Fibroblast of upper back skin (primary cell): ENCODE results near the gene ACSF3.

ENCODE experiments used
- DNase-seq: peaks from one replicate; pipeline ENCODE4 v3.0.0-alpha.2; 2013

The ACSF3 gene

DNA sequence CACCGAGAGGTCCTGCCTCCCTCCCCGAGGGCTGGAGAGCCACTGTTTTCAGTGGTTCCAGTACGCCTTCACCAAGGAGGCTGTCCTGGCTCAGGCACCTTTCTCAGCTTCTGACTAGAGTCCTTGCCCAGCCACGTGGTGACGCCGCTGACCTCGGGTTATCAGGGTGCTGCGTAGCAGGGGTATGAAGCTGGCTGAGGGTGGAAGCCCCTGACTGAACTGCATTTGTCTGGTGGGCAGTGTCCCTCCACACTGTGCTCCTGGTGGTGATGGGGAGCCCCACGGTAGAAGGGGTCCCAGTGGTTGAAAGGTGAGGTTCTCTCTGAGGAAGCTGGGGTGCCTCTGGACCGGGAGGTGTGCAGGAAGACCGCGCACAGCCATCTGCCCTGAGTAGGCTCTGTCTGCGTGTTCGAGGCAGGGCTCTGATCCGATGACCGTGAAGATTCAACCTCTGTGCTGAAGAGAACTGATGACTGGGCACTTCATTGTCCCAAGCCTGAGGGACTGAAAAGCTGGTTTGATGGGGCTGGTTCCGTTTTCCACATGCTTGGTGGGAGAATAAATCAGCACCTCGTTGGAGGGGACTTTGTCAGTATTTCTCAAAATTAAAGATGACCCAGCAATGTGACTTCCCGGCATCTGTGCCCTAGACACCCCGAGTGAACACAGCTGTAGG is 2.5 kb downstream of the ACSF3 start:
- DNase-seq, result no peak

DNA sequence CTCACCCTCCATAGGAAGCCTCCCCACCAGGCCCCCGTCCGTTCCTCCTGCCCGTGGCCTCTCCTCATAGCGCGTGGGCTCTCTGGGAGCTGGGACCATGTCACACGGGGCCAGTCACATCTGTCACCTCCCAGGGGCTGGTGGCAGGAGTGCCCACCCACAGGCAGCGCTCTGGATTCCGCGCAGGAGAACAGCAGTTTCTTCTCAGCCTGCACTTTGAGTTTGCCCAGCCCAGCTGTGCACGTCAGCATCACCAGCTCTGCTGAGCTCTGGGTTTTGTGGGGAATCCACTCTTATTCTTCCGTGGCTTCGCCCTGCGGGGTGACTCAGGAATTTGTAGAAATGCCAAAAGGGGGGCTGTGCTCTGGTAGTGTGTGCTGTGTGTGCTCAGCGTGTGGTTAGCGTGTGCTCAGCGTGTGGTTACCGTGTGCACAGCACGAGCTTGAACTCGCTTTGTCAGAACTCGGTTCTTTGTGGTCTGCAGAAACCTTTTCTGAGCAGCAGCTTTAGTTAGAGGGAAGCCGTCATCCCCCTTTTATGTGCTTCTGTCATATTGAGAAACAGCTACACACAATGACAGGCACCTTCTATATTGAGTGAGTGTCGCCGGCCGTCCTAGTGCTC is 3.2 kb downstream of the ACSF3 start:
- DNase-seq, result no peak

DNA sequence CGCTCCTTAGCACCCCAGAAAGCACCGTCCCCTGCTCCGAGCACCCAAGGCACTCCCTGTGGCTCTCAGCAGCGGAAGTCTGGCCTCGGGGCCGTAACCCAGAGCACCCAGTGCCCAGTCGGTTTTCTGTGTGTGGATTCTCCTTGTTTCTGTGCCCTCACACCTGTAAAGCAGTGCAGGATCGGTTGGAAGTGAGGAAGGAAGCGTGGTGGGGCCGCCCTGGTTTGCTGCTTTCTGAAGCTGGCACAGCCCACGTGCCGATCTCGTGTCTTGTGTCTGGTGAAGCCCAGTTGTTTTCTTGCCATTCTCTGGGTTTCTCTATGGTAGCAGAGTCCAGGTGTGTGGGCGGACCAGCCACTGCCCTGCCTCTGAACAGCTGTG is 3.7 kb downstream of the ACSF3 start:
- DNase-seq, result no peak

DNA sequence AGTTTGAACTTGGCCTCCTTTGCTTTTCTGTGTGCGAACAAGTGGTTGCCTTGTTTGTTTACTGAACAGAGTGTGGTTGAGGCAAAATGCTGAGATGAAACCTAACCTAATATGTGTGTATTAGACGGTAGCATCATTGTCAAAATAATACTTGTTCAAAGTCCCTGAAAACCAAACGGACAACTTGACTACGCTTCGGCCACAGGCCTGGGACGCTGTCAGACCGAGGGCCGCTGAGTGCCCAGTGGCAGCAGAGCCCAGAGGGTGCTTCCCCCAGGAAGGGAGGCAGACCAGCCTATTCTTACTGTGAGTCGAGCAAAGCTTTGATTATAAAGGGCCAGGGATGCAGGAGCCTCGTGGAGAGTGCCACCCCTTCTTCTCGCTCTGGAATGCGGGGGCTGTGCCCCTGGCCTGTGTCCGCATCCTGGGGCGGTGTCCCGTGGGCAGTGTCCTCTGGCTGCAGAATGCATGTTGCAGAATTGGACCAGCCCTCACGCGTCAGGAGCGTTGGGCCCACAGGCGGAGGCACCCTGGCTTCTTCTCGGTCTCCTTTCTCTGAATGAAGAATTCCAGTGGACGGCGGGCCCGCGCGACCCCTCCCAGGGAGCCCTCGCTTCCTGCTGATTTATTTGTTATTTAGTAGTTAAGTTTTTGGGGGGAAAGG is 5.2 kb downstream of the ACSF3 start:
- no peak for DNase-seq

DNA sequence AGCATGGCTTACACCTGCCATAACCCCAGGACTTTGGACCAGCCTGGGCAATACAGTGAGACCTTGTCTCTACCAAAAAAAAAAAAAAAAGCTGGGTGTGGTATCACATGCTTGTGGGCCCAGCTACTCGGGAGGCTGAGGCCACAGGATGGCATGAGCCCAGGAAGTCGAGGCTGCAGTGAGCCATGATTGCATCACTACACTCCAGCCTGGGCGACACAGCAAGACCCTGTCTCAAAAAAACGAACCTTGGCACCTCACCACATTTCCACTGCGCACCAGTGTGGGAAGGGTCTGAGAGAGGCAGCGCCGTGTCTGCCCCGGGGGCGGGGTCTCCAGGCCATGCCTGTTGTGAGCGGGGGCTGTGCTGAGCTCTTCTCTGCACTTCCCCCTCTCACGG is 6.3 kb downstream of the ACSF3 start:
- DNase-seq, result no peak

DNA sequence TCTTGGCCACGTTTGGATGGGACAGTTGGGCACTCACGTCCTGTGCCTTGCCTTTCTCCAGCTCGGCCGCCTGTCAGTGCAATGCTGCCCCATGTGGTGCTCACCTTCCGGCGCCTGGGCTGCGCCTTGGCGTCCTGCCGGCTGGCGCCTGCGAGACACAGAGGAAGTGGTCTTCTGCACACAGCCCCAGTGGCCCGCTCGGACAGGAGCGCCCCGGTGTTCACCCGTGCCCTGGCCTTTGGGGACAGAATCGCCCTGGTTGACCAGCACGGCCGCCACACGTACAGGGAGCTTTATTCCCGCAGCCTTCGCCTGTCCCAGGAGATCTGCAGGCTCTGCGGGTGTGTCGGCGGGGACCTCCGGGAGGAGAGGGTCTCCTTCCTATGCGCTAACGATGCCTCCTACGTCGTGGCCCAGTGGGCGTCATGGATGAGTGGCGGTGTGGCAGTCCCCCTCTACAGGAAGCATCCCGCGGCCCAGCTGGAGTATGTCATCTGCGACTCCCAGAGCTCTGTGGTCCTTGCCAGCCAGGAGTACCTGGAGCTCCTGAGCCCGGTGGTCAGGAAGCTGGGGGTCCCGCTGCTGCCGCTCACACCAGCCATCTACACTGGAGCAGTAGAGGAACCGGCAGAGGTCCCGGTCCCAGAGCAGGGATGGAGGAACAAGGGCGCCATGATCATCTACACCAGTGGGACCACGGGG is 7.1 kb downstream of the ACSF3 start:
- no peak for DNase-seq

DNA sequence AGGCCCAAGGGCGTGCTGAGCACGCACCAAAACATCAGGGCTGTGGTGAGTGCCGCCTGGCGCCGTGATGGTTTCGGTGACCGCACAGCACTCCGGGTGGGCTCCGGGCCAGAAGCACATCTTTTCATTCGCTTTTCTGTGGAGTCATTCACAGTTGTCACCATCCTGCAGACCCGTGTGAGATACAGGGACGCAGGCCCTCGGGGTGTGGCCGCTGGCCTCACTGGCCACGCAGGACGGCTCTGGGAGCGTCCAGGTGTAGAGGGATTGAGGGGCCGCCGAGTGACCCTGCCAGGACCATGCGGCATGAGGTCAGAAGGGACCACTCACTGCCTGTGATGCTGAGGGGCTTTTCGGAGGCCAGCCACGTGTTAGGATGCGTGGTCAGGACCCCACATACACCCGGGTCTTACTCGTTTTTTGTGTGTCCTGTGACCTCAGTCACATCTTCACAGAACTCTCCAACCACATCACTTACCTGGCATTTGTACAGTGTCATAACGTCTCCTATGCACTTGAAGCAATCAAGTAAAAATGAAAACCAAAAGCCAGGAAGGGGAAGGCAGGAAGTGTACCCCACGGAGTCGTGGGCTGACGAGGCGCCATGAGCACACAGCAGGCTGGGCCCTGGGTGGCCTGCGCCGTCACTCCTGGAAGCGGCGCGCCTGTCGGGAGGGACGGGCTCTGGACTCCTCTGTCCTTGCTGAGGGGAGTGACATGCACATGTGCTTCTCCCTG is 7.8 kb downstream of the ACSF3 start:
- DNase-seq, result no peak

DNA sequence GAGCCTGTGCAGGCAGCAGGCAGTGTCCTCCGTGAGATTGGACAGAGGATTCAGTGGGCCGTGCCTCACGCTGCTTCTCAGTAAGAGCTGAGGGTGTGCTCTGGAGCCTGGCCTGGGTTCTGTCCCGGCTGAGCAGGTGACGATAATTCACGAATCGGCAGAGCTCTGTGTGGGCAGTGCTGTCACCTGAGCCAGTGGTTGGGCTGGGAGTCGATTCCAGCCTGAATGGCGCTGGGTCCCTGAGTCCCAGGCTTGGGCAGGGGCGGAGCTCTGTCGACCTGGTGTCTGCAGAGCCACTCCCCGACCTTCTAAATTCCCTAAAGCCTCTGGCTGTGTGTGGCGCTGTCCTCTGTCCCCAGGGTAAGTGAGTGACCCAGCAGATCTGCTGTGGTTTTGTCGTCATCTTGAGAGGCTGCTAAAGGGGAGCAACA is 8.4 kb downstream of the ACSF3 start:
- no peak for DNase-seq

DNA sequence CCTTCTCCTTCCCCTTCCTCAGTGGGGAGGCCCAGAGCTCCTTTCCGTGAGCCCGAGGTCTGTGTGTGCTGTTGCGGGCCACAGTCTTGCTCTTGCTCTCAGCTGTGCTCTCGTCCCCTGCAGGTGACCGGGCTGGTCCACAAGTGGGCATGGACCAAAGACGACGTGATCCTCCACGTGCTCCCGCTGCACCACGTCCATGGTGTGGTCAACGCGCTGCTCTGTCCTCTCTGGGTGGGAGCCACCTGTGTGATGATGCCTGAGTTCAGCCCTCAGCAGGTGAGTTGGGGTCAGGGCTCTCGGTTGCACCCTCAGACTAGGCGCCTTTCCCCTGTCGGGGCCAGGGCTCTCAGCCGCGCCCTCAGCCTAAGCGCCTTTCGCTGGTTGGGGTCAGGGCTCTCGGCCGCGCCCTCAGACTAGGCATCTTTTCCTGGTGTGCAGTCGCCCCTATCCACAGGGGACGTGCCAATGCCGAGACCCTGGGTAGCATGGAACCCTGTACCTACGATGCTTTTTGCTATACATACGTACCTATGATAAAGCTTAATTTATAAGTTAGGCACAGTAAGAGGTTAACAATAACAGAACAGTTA is 8.9 kb downstream of the ACSF3 start:
- DNase-seq, result no peak

DNA sequence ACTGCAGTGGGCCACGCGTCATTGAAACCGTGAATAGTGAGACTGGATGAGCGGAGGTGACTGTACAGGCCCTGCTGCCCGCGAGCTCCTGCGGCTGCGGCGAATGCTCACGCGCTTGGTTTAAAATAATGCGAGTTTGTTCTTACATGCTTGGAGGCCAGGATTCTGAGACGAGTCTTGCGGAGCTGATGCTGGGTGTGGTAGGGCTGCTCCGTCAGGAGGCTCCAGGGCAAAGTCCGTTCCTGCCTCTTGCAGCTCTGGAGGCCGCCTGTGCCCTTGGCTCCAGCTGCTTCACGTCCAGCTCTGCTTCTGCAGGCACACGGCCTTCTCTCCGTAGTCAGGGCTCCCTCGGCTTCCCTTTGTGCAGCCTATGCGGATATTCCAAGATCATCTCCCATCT is 9.5 kb downstream of the ACSF3 start:
- DNase-seq, result no peak

DNA sequence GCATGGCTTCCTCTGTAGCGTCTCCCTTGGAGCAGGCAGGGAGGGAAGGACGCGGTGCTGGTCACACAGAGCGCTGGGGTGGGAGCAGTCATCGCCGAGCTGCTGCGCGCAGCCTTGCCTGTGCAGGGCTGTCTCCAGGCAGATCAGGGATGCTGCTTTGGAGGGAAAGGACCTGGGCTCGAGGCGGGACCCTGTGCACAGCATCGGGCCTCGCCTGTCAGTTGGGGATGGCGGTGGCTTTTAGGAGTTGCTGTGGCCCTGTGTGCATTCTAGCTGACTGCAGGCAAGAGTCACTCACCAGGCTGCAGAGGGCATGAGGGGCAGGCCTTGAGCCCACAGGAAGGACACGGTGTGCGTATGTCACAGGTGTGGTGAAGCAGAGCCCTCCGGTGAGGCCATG is 10.1 kb downstream of the ACSF3 start:
- DNase-seq, result no peak

DNA sequence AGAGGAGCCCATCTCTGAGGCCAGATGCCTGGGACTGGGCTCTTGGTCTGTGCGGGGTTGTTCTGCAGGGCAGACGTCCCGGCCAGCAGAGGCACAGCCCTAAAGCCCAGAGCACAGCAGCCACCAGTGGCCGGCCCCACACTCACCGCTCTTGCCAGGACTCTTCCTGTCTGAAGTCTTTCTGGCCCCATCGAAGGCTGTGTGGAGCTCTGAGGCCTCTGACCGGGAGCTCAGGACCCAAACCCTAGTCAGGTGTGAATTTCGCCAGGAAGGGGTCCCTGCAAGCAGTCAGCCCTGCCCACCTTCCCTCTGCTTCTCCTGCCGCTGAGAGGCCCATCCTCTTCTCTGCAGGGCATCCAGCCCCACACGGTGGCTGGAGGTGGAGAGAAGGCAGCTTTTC is 10.7 kb downstream of the ACSF3 start:
- no peak for DNase-seq

DNA sequence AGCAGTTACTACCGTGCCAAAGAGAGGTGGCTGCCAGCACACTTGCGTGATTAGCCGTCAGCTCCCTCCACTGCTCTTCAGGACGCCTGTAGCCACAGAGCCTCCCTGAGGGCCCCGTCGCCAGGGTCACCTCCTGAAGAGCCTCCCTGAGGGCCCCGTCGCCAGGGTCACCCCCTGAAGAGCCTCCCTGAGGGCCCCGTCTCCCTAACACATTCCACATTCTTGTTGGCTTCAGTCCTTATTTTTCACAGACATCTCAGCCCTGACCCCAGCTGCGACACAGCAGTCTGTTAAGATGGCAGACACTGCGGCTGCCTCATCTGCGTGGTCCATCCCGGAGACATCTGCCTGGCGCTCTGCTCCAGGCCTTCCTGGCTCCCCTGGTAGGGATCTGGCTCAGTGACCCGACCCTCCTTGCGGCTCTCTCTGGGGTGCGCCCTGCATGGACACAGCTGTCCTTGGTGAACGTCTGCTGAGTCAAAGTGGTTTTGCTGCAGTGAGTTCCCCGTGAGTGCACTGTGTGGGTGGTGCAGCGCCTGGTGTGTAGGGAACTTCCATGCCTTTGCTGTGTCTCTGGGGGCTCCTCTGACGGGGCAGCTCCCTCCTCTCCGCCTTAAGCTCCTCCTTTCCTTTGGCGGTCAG is 11.4 kb downstream of the ACSF3 start:
- DNase-seq, result no peak

DNA sequence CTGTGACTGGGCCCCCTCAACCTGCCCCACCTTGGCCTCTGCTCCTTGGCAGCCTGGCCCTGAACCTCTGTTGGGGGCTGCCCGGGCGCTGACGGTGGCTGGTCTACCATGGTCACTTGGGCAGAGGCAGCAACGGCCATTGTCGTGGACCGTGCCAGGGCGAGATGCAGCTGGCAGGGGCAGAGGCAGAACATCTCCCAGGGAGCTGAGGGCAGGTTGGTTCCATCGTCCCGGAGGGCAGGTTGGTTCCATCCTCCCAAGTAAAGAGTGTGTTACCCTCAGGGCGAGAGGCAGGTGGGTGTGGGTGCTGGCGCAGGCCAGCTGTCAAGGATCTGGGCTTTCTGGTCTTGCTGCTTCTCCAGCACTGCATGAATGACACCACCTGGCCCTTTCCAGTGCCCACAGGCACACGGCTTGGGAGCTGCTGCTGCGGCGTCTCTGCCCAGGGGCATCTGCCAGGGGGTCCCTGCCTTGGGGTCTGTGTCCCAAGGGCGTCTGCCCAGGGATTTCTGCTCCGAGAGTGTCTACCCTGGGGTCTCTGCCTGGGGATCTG is 12.0 kb downstream of the ACSF3 start:
- no peak for DNase-seq

DNA sequence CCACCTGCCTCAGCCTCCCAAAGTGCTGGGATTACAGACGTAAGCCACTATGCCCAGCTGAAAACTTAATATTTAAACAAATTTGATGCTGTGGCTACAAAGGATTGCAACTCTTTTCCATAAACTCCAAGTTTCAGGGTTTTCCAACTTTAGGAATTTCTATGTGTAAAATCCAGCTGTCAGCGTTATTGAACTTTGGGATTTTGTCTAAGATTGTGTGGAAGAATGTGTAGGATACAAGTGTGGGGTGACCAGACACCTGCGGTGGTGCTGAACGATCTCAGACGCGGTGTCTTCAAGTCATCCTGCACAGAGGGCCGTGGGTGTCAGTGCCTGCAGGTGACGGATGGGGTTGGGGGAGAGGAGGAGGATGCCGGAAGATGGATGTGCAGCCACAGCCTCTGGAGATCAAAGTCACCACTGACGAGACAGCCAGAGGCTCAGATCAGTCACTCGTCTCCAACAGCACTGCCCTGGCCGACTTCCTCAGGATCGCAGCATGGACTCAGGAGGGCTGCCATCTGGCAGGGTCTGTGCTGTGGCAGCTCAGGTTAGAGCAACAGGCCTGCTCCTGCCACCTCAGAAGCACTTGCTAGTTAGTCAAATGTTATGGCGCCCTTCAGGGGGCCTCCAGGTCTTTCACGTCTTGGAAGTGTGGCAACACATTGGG is 13.0 kb downstream of the ACSF3 start:
- no peak for DNase-seq

DNA sequence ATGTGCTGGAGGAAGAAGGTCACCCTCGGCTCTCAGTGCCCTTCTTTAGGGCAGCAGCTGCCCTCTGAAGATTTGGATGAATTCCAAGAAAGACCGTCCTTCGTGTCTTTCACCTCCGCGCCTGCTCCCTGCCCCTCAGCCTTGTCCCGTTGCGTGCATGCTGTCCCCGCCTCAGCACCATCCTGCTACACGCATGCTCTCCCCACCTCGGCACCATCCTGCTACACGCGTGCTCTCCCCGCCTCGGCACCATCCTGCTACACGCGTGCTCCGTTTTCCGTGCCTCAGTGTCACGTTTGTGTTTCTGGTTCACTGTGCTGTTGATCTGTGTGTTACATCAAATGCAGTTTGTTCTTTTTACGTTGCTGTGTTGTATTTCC is 13.5 kb downstream of the ACSF3 start:
- DNase-seq, result no peak

DNA sequence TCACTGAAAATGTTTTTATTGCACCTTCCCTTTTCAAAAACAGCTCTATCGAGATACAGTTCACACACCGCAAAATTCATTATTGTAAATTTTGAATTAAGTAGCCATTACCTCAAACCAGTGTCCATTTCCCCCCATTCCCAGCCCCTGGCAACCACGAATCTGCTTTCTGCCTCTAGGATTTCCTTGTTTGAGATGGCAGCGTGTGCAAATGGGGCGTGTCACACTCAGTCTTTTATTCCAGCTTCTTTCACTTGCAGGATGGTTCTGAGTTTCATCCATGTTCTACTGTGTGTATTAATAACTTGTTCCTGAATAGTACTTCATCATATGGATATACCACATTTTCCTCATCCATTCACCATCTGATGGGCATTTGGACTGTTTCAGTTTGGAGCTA is 14.8 kb downstream of the ACSF3 start:
- no peak for DNase-seq

DNA sequence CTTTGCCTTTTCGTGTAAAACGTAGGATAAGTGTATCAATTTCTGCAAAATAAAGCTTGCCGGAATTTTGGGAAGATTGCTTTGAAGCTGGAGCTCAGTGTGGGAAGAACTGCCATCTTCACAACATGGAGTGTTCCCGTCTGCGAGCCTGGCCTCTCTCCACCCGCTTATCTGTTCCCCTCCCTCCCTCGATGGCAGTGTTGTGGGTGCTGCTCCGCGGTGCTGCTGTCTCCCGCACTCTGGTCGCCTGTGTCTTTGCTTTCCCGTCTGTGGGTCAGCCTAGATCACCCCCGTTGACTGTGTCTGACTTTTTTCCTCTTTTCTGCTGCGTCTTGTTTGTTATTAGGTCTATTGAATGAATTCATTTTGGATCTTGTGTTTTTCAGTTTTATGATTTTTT is 17.0 kb downstream of the ACSF3 start:
- DNase-seq, result no peak

DNA sequence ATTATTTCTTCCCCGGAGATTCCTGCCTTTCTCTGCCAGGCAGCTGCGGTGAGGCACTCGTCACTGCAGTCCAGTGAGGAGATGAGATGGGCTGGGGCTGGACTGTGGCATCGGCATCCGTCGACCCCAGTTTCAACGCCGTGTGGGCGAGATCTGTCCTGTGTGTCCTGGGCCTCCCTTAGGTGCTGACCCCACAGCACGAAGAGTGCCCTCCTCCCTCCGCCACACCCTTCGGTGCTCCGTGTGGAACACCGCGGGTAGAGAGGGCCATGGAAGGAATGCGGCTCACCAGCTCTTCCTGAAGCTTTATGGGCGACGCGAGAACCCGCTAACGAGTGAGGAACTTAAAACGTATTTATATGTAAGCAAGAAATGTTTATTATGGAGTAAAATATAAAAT is 17.6 kb downstream of the ACSF3 start:
- DNase-seq, result no peak

DNA sequence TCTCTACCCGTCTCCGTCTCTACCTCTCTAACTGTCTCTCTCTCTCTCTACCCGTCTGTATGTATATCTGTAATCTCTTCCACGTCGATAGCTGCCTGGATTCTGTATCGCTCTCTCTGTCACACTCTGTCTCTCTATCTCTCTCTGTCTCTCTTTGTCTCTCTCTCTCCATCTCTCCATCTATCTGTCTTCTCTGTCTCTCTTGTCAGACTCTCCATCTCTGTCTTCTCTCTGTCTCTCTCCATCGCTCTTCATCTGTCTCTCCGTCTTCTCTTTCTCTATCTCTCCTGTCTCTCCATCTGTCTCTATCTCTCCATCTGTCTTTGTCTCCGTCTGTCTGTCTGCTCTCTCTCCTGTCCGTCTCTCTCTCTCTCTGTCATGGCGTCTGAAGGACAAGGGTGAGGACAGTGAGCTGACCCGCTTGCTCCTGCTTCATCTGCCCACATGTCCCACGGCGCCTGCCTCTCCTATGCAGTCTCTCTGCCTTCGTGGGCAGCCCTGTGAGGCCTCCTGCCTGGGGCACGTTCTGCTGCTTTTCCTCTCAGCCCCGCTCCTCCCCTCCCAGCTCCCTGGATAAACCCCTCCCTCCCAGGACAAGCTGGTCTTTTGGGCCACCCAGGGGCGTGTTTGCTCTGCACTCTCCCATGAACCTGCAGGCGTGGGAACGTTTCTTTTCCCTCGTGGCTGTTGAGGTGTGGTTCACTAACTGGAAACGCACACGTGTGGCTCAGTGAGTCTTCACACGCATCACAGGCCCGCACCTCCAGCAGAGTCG is 18.9 kb downstream of the ACSF3 start:
- DNase-seq, result no peak

DNA sequence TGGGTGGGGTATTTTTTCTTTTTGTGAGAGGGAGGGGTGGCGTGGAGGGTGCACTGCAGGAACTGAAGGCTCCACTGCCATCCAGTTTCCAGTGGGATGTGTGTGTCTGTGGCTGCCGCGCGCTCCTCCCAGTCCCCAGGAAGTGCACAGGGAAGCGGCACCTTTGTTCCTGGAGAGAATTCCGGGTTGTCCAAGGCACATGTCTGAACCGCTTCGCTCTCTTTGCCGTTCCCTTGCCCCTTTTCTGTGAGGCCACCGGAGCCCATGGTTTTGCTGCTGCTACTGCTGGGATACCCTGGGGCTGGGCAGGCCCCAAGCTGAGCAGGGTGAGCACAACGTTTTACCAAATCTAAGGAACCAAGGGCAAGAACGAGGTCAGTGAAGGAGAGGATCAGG is 19.5 kb downstream of the ACSF3 start:
- DNase-seq, result no peak
